ENCODE results near the gene PCDH18. TPM values are rescaled to one million over a fixed set of nuclear protein-coding genes. Genes with fewer than 3 reads are reported as not detected.
"Not testable (repeated sequence)": the region's sequence is repeated elsewhere in the genome, so short reads cannot be mapped to it uniquely, and the experiment has no call there.

Gene PCDH18
- total RNA-seq, 5 donors from 2014 or later (not counting 1 experiment from before 2014, with no cell fraction given): 0.03 to 0.43 (median 0.19) TPM; not detected in 1

- Mint-ChIP-seq H3K27me3 (no peaks in the 10 kb centered on the region), H3K4me1 (no peaks in the 10 kb centered on the region), H3K9me3 (peaks cover 2 to 7% (median 4%) of the 10 kb centered on the region in 3 donors), H3K36me3 (no peaks in the 10 kb centered on the region), H3K4me3 (no peak overlapping the region), H3K27ac (no peak overlapping the region)
- no peak overlapping the region for H3K27ac ChIP-seq (ENCODE audit: low read length)
- ChIA-PET POLR2A (no interaction called here), CTCF (no interaction called here)
- H3K9me3 ChIP-seq: no peaks in the 10 kb centered on the region
- H3K4me3 ChIP-seq (ENCODE audit: control insufficient read depth in 1 of 2, extremely low read depth in 1 of 2, low read length in 1 of 2): no peak overlapping the region
- H3K4me1 ChIP-seq (ENCODE audit: control insufficient read depth in 1 of 2, extremely low read depth in 1 of 2, insufficient read depth in 2 of 2, low read length in 2 of 2): no peaks in the 10 kb centered on the region
- no peaks in the 10 kb centered on the region for H3K27me3 ChIP-seq (replicated peaks in 1 of 2; ENCODE audit: control insufficient read depth in 2 of 2, extremely low read depth in 1 of 2, insufficient read depth in 2 of 2, low read length in 1 of 2)
- DNase-seq (no peak), ATAC-seq (replicated peaks in 1 of 4) (no peak)
- H3K36me3 ChIP-seq (ENCODE audit: control insufficient read depth in 2 of 2, extremely low read depth in 1 of 2, insufficient read depth in 1 of 2, low read length in 1 of 2): no peaks in the 10 kb centered on the region
Observed at GRCh38 chr4:137540356-137540755, 8.1 kb upstream of the PCDH18 start.

GRCh38 chr4:137538526-137538925, 6.2 kb upstream of the PCDH18 start:
- H3K27ac ChIP-seq (ENCODE audit: low read length): no peak overlapping the region
- DNase-seq (no peak), ATAC-seq (replicated peaks in 1 of 4) (no peak)
- no peaks in the 10 kb centered on the region for H3K27me3 ChIP-seq (replicated peaks in 1 of 2; ENCODE audit: control insufficient read depth in 2 of 2, extremely low read depth in 1 of 2, insufficient read depth in 2 of 2, low read length in 1 of 2)
- Mint-ChIP-seq H3K27ac (no peak overlapping the region), H3K9me3 (peaks cover 0 to 7% (median 4%) of the 10 kb centered on the region in 3 donors), H3K4me1 (peaks cover 3 to 8% (median 4%) of the 10 kb centered on the region in 3 donors), H3K36me3 (no peaks in the 10 kb centered on the region), H3K27me3 (no peaks in the 10 kb centered on the region), H3K4me3 (no peak overlapping the region)
- POLR2A ChIA-PET: interaction anchor here (0.6 to 0.7 kb wide), 2 partner anchors 13 to 19 kb away, joined by 4 to 7 read pairs; no protein-coding TSS in a partner anchor
- CTCF ChIA-PET: no interaction called here
- no peaks in the 10 kb centered on the region for H3K9me3 ChIP-seq
- no peaks in the 10 kb centered on the region for H3K4me1 ChIP-seq (ENCODE audit: control insufficient read depth in 1 of 2, extremely low read depth in 1 of 2, insufficient read depth in 2 of 2, low read length in 2 of 2)
- H3K4me3 ChIP-seq (ENCODE audit: control insufficient read depth in 1 of 2, extremely low read depth in 1 of 2, low read length in 1 of 2): no peak overlapping the region
- no peaks in the 10 kb centered on the region for H3K36me3 ChIP-seq (ENCODE audit: control insufficient read depth in 2 of 2, extremely low read depth in 1 of 2, insufficient read depth in 1 of 2, low read length in 1 of 2)
- no CpG with 5 or more reads among the region's 4 CpGs for WGBS (ENCODE audit: insufficient coverage)

- DNase-seq; ATAC-seq (replicated peaks in 1 of 4); CTCF ChIA-PET; H3K4me3 ChIP-seq (ENCODE audit: control insufficient read depth in 1 of 2, extremely low read depth in 1 of 2, low read length in 1 of 2); H3K27ac Mint-ChIP-seq; H3K36me3 ChIP-seq (ENCODE audit: control insufficient read depth in 2 of 2, extremely low read depth in 1 of 2, insufficient read depth in 1 of 2, low read length in 1 of 2); H3K36me3 Mint-ChIP-seq; H3K27me3 ChIP-seq (replicated peaks in 1 of 2; ENCODE audit: control insufficient read depth in 2 of 2, extremely low read depth in 1 of 2, insufficient read depth in 2 of 2, low read length in 1 of 2); H3K9me3 Mint-ChIP-seq; H3K27me3 Mint-ChIP-seq; H3K4me3 Mint-ChIP-seq; H3K27ac ChIP-seq (ENCODE audit: low read length); H3K9me3 ChIP-seq; H3K4me1 Mint-ChIP-seq; H3K4me1 ChIP-seq (ENCODE audit: control insufficient read depth in 1 of 2, extremely low read depth in 1 of 2, insufficient read depth in 2 of 2, low read length in 2 of 2): not testable (repeated sequence)
- POLR2A ChIA-PET: interaction anchor here in 1 of 2 donors (0.7 kb wide), 1 partner anchor 14 kb away, joined by 4 read pairs; no protein-coding TSS in a partner anchor
- no CpG with 5 or more reads among the region's 3 CpGs for WGBS (ENCODE audit: insufficient coverage)
Observed at GRCh38 chr4:137537807-137538206, 5.5 kb upstream of the PCDH18 start.

GRCh38 chr4:137536789-137537561, 4.7 kb upstream of the PCDH18 start:
- H3K4me3 Mint-ChIP-seq: no peak overlapping the region
- Histone ChIP-seq H3K36me3 (ENCODE audit: control insufficient read depth in 2 of 2, extremely low read depth in 1 of 2, insufficient read depth in 1 of 2, low read length in 1 of 2) (no peaks in the 10 kb centered on the region), H3K27ac (ENCODE audit: low read length) (no peak overlapping the region), H3K9me3 (no peaks in the 10 kb centered on the region), H3K4me1 (ENCODE audit: control insufficient read depth in 1 of 2, extremely low read depth in 1 of 2, insufficient read depth in 2 of 2, low read length in 2 of 2) (no peaks in the 10 kb centered on the region), H3K27me3 (replicated peaks in 1 of 2; ENCODE audit: control insufficient read depth in 2 of 2, extremely low read depth in 1 of 2, insufficient read depth in 2 of 2, low read length in 1 of 2) (no peaks in the 10 kb centered on the region), H3K4me3 (ENCODE audit: control insufficient read depth in 1 of 2, extremely low read depth in 1 of 2, low read length in 1 of 2) (no peak overlapping the region)
- 85% methylated on average over 2 of the region's 5 CpGs for WGBS (ENCODE audit: insufficient coverage)
- H3K36me3 Mint-ChIP-seq: no peaks in the 10 kb centered on the region
- H3K27me3 Mint-ChIP-seq: no peaks in the 10 kb centered on the region
- POLR2A ChIA-PET: no interaction called here
- H3K4me1 Mint-ChIP-seq: peaks cover 3 to 8% (median 4%) of the 10 kb centered on the region in 3 donors
- H3K9me3 Mint-ChIP-seq: peaks cover 0 to 7% (median 4%) of the 10 kb centered on the region in 3 donors
- no peak overlapping the region for H3K27ac Mint-ChIP-seq
- CTCF ChIA-PET: no interaction called here
- DNase-seq (no peak), ATAC-seq (replicated peaks in 1 of 4) (no peak)

- Histone ChIP-seq H3K4me1 (ENCODE audit: control insufficient read depth in 1 of 2, extremely low read depth in 1 of 2, insufficient read depth in 2 of 2, low read length in 2 of 2) (no peaks in the 10 kb centered on the region), H3K27me3 (replicated peaks in 1 of 2; ENCODE audit: control insufficient read depth in 2 of 2, extremely low read depth in 1 of 2, insufficient read depth in 2 of 2, low read length in 1 of 2) (no peaks in the 10 kb centered on the region), H3K9me3 (no peaks in the 10 kb centered on the region), H3K27ac (ENCODE audit: low read length) (no peak overlapping the region), H3K36me3 (ENCODE audit: control insufficient read depth in 2 of 2, extremely low read depth in 1 of 2, insufficient read depth in 1 of 2, low read length in 1 of 2) (no peaks in the 10 kb centered on the region), H3K4me3 (ENCODE audit: control insufficient read depth in 1 of 2, extremely low read depth in 1 of 2, low read length in 1 of 2) (no peak overlapping the region)
- Mint-ChIP-seq H3K4me3 (no peak overlapping the region), H3K27me3 (no peaks in the 10 kb centered on the region), H3K4me1 (peaks cover 3 to 8% (median 4%) of the 10 kb centered on the region in 3 donors), H3K9me3 (peaks cover 0 to 7% (median 0%) of the 10 kb centered on the region in 3 donors), H3K36me3 (no peaks in the 10 kb centered on the region), H3K27ac (no peak overlapping the region)
- DNase-seq (no peak), ATAC-seq (replicated peaks in 1 of 4) (no peak)
- no CpG with 5 or more reads among the region's 1 CpG for WGBS (ENCODE audit: insufficient coverage)
- ChIA-PET POLR2A (no interaction called here), CTCF (no interaction called here)
Observed at GRCh38 chr4:137535718-137536117, 3.4 kb upstream of the PCDH18 start.

GRCh38 chr4:137534516-137534915, 2.2 kb upstream of the PCDH18 start:
- no peaks in the 10 kb centered on the region for H3K9me3 ChIP-seq
- Mint-ChIP-seq H3K27me3 (no peaks in the 10 kb centered on the region), H3K4me3 (no peak overlapping the region), H3K4me1 (peaks cover 3 to 8% (median 4%) of the 10 kb centered on the region in 3 donors), H3K9me3 (peaks cover 0 to 7% (median 0%) of the 10 kb centered on the region in 3 donors), H3K27ac (no peak overlapping the region), H3K36me3 (no peaks in the 10 kb centered on the region)
- ATAC-seq (replicated peaks in 1 of 4): no peak
- ChIA-PET CTCF (no interaction called here), POLR2A (no interaction called here)
- H3K4me3 ChIP-seq (ENCODE audit: control insufficient read depth in 1 of 2, extremely low read depth in 1 of 2, low read length in 1 of 2): no peak overlapping the region
- H3K27me3 ChIP-seq (replicated peaks in 1 of 2; ENCODE audit: control insufficient read depth in 2 of 2, extremely low read depth in 1 of 2, insufficient read depth in 2 of 2, low read length in 1 of 2): no peaks in the 10 kb centered on the region
- WGBS (ENCODE audit: insufficient coverage): no CpG with 5 or more reads among the region's 1 CpG
- H3K36me3 ChIP-seq (ENCODE audit: control insufficient read depth in 2 of 2, extremely low read depth in 1 of 2, insufficient read depth in 1 of 2, low read length in 1 of 2): no peaks in the 10 kb centered on the region
- H3K4me1 ChIP-seq (ENCODE audit: control insufficient read depth in 1 of 2, extremely low read depth in 1 of 2, insufficient read depth in 2 of 2, low read length in 2 of 2): no peaks in the 10 kb centered on the region
- H3K27ac ChIP-seq (ENCODE audit: low read length): no peak overlapping the region
- DNase-seq: no peak

Measured in T-cell (primary cell).